NCI-H1092 treated with DMSO at 0.1 percent for 48 hours (cell line): ENCODE data around the gene TRAF2.
"Not testable (repeated sequence)": the region's sequence is repeated elsewhere in the genome, so short reads cannot be mapped to it uniquely, and the experiment has no call there.

ENCODE experiments used
- DNase-seq: peaks from one replicate; lab custom pipeline; 2025; lab: John Stamatoyannopoulos, UW

TRAF2 gene

DNA sequence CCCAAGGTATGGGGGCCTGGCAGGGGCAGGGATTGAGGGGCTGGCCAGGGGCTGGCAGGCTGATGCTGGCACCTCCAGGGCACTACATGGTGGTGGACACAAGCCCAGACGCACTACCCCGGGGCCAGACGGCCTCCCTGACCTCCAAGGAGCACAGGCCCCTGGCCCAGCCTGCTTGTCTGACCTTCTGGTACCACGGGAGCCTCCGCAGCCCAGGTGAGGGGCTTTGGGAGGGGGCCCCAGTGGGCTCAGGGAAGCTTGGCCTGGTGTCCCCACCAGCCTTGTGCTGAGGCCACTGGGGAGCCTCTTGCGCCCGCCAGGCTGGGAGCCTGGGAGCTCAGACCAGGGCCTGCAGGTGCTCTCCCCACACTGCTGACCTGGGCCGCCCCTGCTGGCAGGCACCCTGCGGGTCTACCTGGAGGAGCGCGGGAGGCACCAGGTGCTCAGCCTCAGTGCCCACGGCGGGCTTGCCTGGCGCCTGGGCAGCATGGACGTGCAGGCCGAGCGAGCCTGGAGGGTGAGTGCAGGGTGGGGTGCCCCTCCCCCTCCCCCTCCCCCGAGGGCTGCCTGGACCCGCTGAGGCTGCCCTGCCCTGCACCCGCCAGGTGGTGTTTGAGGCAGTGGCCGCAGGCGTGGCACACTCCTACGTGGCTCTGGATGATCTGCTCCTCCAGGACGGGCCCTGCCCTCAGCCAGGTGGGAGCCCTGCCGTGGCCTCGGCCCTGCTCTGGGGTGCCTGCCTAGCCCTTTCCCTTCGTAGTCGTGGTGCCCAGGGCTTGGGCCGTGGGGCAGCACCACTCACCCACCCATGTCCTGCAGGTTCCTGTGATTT lies 28.5 kb upstream of the TRAF2 start:
- no peak for DNase-seq

GRCh38 chr9:136858452-136858843 lies 27.9 kb upstream of the TRAF2 start:
- DNase-seq = no peak

GRCh38 chr9:136858844-136859757 lies 27.2 kb upstream of the TRAF2 start:
- no peak for DNase-seq

- DNase-seq = no peak
Measured at GRCh38 chr9:136860529-136860928, 25.8 kb upstream of the TRAF2 start.

- no peak for DNase-seq
Measured at GRCh38 chr9:136860933-136861873, 25.1 kb upstream of the TRAF2 start.

- DNase-seq = no peak
Measured at GRCh38 chr9:136861874-136862457, 24.4 kb upstream of the TRAF2 start.

DNA sequence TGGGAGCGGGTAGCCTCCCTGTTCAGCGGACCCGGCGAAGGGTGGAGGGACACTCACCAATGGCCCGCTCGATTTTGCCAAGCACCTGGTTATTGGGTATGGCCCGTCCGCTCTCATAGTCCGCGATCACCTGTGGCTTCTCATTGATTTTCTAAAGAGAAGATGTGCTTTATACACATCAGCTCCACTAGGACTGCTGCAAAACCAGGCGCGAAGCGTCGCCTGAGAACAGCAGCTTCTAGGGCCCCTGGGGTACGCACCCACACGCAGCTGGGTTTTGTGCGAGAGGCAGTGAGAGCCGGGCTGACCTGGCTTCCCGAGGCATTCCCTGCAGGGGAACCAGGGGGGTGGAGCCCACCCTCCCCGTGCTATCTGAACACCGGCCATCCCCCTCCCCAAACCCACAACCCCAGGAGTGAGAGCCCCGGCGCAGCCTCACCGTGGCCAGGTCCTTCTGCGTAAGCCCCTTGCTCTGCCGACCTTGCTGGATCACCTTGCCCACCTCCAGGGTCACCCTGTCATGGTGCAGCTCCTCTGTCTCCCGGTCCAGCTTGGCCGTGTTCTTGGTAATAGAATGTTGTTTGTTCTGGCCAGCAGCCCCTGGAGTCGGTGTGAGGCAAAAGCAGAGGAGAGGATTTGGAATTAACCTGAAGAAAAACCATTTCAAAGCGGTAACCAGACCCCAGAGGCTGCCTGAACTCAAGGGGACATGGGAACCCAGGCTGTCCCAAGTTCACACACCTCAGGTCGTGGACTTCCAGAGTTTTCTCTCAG lies 23.3 kb upstream of the TRAF2 start:
- no peak for DNase-seq

DNA sequence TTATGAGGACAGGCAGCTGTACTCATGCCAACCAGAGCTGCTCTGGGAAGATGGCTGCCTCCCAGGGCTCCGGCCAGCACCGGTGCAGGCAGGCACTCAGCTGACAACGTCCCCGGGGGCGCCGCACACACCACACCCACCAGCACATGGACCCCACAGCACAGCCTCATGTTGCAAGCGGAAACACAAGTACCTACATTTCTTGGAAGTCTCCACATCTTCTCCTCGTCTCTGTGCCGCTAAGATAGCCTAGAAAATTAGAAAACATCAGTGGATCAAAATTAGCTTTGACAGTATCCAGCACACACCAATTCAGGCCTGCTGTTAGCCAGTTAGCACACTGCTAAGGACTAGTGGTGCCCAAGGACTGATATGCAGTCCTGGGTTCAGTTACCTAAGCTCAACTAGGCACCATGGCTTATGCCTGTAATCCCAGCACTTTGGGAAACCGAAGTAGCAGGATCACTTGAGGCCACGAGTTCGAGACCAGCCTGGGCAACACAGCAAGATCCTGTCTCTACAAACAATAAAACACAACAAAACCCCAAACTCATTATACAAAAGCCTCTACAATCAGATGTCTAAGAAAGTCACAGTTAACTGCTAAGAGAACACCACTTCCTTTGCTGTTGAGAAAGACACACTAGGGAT lies 22.6 kb upstream of the TRAF2 start:
- no peak for DNase-seq

DNA sequence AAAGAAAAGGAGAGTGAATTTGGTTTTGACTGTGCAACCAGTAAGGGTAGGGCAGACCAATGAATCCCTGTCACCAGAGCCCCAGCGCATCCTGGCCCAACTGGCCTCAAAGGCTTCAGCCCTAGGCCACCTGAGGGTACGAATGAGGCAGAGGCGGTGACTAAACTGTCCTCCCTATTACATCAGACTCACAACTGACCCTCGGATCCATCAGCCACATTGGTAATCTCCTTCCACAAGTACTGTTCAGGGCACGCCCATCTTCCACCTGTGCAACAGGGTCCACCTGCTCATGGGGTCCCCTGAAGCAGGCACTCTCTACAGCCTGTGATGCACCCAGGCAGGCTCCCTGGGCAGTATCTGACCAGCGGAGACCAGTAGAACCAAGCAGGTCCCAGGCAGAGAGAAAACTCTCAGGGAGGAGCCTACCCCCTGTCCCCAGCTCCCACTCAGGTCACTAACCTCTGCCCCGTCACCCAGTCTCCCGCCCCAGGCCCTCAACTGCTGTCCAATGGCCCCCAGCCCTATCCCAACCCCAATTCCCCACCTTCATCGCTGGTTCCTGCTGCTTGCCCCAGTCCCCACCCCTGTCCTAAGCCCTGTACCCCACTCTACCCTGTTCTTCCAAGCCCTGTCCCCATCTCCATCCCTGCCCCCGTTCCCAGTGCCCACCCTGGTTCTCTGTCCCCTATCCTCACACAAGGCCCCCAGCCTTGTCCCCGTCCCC lies 21.1 kb upstream of the TRAF2 start:
- DNase-seq = no peak

DNA sequence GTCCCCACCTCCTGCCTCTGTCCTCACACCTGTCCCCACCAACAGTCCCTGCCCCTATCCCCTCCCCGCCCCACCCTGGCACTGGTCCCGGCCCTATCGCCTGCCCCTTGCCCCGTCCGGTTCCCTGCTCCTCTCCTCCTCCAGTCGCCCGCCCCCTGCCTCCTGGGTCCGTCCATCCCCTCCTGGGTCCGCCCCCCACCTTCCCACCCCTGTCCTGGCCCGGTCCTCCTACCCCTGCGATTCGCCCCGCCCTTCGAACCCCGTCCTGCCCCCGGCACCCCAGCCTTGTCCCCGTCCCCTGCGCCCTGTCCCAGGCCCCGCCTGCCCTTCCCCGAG lies 20.6 kb upstream of the TRAF2 start:
- DNase-seq = no peak

DNA sequence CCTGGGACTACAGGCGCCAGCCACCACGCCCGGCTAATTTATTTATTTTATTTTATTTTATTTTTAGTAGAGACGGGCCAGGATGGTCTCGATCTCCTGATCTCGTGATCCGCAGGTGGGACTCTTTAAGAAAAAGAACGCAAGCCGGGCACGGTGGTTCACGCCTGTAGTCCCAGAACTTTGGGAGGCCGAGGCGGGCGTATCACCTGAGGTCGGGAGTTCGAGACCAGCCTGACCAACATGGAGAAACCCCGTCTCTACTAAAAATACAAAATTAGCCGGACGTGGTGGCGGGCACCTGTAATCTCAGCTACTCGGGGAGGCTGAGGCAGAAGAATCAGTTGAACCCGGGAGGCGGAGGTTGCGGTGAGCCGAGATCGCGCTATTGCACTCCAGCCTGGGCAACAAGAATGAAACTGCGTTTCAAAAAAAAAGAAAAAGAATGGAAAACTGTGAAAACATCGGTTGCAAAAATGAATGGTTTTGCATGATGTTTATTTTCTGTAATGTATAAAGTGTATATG lies 19.4 kb upstream of the TRAF2 start:
- DNase-seq = not testable (repeated sequence)

DNA sequence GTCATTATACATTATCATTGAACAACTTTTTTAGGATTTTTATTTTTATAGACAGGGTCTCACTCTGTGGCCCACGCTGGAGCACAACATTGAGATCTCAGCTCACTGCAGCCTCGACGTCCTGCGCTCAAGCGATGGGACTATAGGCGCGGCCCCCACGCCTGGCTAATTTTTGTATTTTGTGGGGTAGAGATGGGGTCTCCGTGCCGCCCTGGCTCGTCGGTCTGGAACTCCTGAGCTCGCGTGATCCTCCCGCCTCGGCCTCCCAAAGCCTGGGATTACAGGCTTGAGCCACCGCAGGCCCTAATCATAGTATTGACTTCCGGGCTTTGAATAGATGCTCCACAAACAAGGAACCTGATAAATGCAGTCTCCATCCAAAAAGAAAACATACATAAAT lies 18.8 kb upstream of the TRAF2 start:
- no peak for DNase-seq

DNA sequence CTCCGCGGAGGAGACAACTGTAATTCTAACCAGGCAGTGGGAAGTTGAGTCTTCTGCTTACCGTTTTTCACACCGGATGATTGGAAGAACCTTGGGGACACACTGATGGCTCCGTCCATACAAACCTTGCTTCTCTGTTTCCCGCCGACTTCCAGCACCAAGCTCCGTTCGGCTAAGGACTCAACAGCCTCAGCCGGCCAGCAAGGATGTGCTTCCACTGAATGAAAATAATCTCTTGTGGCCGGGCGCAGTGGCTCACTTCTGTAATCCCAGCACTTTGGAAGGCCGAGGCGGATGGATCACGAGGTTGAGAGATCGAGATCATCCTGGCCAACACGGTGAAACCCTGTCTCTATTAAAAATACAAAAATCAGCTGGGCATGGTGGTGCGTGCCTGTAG lies 18.4 kb upstream of the TRAF2 start:
- no peak for DNase-seq

GRCh38 chr9:136868644-136869043 lies 17.7 kb upstream of the TRAF2 start:
- DNase-seq = no peak

DNA sequence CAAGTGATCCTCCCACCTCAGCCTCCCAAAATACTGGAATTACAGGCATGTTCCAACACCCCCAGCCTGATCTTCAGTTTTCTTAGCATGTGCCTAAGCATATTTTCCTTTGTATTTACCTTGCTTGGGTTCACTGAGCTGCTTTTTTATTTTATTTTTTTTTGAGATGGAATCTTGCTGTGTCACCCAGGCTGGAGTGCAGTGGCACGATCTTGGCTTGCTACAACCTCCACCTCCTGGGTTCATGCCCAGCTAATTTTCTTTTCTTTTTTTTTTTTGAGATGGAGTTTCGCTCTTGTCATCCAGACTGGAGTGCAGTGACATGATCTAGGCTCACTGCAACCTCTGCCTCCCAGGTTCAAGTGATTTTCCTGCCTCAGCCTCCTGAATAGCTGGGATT lies 16.7 kb upstream of the TRAF2 start:
- not testable (repeated sequence) for DNase-seq

DNA sequence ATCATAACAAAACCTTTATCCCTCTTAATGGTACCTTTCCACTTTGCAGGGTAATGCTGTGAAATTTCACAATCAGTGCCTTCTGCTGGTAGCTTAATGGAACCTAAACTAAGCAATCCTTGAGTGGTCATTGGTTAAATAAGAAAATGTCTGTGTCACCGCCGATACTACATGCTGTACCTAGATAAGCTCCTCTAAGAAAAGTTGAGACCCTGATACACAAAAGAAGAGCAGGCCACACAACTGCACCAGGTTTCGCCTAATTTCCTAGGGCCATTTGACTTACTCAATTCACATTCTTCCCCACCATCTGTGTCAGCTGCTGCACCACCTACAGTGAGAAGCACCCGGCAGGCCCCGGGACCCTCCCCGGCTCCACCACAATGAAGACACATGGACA lies 11.2 kb upstream of the TRAF2 start:
- no peak for DNase-seq

DNA sequence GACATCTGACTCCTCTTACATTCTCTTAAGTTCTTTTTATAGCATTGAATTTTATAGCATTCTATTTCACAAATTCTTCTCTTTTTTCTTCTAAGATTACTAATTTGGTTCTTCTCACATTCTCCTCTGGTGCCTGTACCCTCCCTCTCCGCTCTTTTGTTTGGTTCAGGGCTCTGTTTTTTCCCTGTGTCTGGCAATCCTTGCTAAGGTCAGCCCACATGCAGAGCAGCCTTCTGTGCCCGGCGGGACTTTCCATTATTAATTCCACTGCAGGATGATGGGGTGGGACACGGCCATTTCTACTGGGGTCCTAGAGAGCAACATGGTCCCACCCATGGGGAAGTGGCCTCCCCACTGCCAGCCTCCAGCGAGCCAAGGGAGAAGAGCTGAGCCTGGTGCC lies 9.8 kb upstream of the TRAF2 start:
- DNase-seq = no peak

GRCh38 chr9:136880651-136881050 lies 5.7 kb upstream of the TRAF2 start:
- no peak for DNase-seq

- no peak for DNase-seq
Measured at GRCh38 chr9:136881691-136882108, 4.6 kb upstream of the TRAF2 start.
